Muscle of arm (tissue), 14 donors: ENCODE measurements around the gene PDIA4. TPM values are rescaled to one million over a fixed set of nuclear protein-coding genes. Genes with fewer than 3 reads are reported as not detected.
A peak's percentile ranks its signal among the peaks of the same experiment; 100 is the strongest.
"Not testable (repeated sequence)": the region's sequence is repeated elsewhere in the genome, so short reads cannot be mapped to it uniquely, and the experiment has no call there.

ENCODE experiments used
- DNase-seq: peaks from one replicate; pipeline ENCODE4 v3.0.0-alpha.2; 2013
- long read RNA-seq, 11 donors: transcript quantifications; one replicate each; lab custom pipeline, GENCODE V29; 2026
- polyA plus RNA-seq, 12 donors: library from polyadenylated mRNA; unstranded; fragments of 120-200 nt; gene quantifications; one replicate each; pipeline ENCODE4 v1.2.1, GENCODE V29; 2013; ENCODE audit not compliant: insufficient read length in 12 of 12

Gene PDIA4, protein sequence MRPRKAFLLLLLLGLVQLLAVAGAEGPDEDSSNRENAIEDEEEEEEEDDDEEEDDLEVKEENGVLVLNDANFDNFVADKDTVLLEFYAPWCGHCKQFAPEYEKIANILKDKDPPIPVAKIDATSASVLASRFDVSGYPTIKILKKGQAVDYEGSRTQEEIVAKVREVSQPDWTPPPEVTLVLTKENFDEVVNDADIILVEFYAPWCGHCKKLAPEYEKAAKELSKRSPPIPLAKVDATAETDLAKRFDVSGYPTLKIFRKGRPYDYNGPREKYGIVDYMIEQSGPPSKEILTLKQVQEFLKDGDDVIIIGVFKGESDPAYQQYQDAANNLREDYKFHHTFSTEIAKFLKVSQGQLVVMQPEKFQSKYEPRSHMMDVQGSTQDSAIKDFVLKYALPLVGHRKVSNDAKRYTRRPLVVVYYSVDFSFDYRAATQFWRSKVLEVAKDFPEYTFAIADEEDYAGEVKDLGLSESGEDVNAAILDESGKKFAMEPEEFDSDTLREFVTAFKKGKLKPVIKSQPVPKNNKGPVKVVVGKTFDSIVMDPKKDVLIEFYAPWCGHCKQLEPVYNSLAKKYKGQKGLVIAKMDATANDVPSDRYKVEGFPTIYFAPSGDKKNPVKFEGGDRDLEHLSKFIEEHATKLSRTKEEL
- 10 to 100 TPM in 11 of 12 donors, not detected in 1; 56.5 to 91.6 (median 73.8) TPM for polyA plus RNA-seq
- long read RNA-seq, donor 1, transcript PDIA4-201 (10 exons, 2,903 nt) = major isoform, 27 of 114 reads
- long read RNA-seq, donor 1, partial matches to known transcripts = 85 of 114 reads
- long read RNA-seq, donor 1, other reads (novel, unspliced or antisense) = 0 of 114 reads
- long read RNA-seq, donor 2, transcript PDIA4-201 (10 exons, 2,903 nt) = major isoform, 30 of 70 reads
- long read RNA-seq, donor 2, partial matches to known transcripts = 40 of 70 reads
- long read RNA-seq, donor 2, other reads (novel, unspliced or antisense) = 0 of 70 reads
- long read RNA-seq, donor 3, transcript PDIA4-201 (10 exons, 2,903 nt) = major isoform, 9 of 42 reads
- long read RNA-seq, donor 3, partial matches to known transcripts = 33 of 42 reads
- long read RNA-seq, donor 3, other reads (novel, unspliced or antisense) = 0 of 42 reads
- long read RNA-seq, donor 4, partial matches to known transcripts = 16 of 19 reads
- long read RNA-seq, donor 4, other reads (novel, unspliced or antisense) = 0 of 19 reads
- long read RNA-seq, donor 5, transcript PDIA4-201 (10 exons, 2,903 nt) = major isoform, 28 of 61 reads
- long read RNA-seq, donor 5, partial matches to known transcripts = 33 of 61 reads
- long read RNA-seq, donor 5, other reads (novel, unspliced or antisense) = 0 of 61 reads
- long read RNA-seq, donor 6, transcript PDIA4-201 (10 exons, 2,903 nt) = major isoform, 10 of 30 reads
- long read RNA-seq, donor 6, partial matches to known transcripts = 20 of 30 reads
- long read RNA-seq, donor 6, other reads (novel, unspliced or antisense) = 0 of 30 reads
- long read RNA-seq, donor 7, transcript PDIA4-201 (10 exons, 2,903 nt) = major isoform, 8 of 13 reads
- long read RNA-seq, donor 7, partial matches to known transcripts = 5 of 13 reads
- long read RNA-seq, donor 7, other reads (novel, unspliced or antisense) = 0 of 13 reads
- long read RNA-seq, donor 8, transcript PDIA4-201 (10 exons, 2,903 nt) = major isoform, 19 of 42 reads
- long read RNA-seq, donor 8, partial matches to known transcripts = 23 of 42 reads
- long read RNA-seq, donor 8, other reads (novel, unspliced or antisense) = 0 of 42 reads
- long read RNA-seq, donor 9, transcript PDIA4-201 (10 exons, 2,903 nt) = major isoform, 8 of 49 reads
- long read RNA-seq, donor 9, partial matches to known transcripts = 41 of 49 reads
- long read RNA-seq, donor 9, other reads (novel, unspliced or antisense) = 0 of 49 reads
- long read RNA-seq, donor 10, transcript PDIA4-201 (10 exons, 2,903 nt) = major isoform, 15 of 40 reads
- long read RNA-seq, donor 10, partial matches to known transcripts = 24 of 40 reads
- long read RNA-seq, donor 10, other reads (novel, unspliced or antisense) = 0 of 40 reads
- long read RNA-seq, donor 11, transcript PDIA4-201 (10 exons, 2,903 nt) = major isoform, 24 of 64 reads
- long read RNA-seq, donor 11, partial matches to known transcripts = 38 of 64 reads
- long read RNA-seq, donor 11, other reads (novel, unspliced or antisense) = 0 of 64 reads

DNA sequence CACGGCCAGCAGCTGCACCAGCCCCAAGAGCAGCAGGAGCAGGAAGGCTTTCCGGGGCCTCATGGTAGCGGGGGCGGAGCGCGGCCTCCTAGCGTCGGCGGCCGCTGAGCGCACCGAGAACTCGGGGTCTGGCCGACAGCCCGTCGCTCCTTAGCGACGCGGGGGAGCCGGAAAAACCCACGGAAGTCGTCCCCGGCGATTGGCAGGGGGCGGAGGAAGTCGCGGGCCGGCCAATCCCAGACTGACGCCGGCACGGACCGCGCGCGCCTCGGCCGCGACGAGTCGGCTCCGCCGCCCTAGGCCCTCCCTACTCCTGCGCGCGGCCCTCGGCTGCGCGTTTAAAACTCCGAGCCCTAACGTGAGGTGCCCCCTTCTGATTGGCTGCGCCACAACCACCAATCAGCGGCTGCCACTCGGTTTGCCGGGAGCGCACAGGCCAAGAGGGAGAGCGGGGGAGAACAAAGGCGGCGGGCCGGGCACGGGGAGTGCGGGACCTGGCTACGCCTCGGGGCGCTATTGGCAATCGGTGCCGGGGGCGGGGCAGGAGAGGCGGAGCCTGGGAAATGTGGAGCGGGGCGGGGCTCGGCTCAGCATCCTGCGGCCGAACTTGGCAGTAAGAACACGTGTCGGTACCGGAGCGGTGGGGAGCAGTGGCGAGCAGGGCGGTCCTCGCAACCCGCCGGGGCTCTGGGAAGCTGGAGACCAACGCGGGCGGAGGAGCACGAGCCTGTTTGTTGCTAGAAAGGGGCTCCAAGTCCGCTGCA lies at the start of gene PDIA4:
Gene PDIA4, minus strand, starts transcription at position 160 of the 764 bp plus-strand sequence. Its CDS starts 97 bp downstream, at position 63.
- peak; percentile 98 for DNase-seq

DNA sequence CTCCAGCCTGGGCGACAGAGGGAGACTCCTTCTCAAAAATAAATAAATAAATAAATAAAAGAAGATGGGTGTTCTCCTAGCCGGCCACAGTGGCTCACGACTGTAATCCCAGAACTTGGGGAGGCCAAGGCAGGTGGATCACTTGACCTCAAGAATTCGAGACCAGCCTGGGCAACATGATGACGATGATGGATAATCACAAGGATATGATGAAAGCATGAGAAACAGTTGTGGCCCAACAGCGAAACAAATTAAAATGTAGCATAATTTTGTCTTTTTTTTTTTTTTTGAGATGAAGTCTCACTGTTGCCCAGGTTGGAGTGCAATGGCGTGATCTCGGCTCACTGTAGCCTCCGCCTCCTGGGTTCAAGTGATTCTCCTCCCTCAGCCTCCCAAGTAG lies 49.3 kb upstream of the PDIA4 start:
- no peak for DNase-seq

DNA sequence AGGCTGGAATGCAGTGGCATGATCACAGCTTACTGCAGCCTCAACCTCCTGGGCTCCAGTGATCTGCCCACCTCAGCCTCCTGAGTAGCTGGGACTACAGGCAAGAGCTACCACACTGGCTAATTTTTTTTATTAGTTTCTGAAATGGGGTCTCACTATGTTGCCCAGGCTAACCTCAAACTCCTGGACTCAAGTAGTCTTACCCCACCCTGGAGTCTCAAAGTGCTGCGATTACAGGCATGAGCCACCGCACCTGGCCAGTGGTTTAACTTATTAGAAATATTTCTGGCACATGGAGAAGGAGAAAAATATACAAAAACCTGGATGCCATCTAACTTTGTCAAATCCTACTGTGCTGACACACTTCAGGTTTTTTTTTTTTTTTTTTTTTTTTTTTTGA lies 47.0 kb upstream of the PDIA4 start:
- no peak for DNase-seq

DNA sequence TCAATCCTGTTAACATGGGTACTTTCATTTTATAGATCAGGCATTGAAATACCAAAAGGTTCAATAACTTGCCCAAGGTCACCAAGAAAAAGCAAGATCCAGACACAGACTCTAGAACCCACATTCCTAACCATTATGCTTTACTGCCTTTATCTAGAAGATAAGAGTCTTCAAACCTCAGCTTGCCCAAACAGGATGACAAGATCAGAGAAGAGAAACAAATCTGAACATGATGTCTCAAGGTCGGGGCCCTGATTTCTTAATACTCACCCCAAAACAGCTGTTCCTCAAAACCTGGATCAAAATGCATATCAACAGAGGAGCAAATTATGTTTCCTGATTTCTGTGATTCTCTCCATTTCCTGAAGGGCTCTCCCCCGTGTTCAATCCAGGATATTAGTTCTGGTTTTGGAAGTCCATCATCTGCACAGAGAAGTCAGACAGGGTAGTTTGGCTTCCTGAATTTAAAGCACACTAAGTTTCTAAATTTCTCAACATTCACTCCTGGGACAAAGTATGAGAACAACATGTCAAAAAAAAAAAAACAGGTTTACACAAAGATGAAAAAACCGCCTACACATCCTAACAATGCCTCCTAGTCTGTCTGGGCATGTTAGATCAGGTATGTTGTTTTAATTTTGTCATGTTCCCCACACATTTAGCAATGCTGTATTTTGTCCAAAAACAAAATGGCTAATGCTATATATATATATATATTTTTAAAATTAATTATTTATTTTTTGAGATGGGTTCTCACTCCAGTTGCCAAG lies 46.0 kb upstream of the PDIA4 start:
- DNase-seq = no peak

DNA sequence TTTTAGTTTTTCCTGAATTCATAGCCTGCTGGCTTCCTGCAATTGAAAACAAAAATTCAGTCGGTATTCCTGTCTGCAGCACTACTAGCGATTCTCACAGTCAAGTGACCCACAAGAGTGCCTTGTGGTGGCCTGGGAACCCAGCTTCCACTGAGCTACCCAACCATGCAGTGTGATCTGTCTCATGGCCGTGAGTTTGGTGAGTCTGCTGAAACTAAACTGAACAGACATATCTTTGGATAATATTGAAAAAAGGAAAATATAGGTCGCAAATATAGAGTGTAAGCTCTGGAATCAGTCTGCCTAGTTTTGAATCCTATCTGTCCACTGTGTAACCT lies 44.1 kb upstream of the PDIA4 start:
- no peak for DNase-seq

DNA sequence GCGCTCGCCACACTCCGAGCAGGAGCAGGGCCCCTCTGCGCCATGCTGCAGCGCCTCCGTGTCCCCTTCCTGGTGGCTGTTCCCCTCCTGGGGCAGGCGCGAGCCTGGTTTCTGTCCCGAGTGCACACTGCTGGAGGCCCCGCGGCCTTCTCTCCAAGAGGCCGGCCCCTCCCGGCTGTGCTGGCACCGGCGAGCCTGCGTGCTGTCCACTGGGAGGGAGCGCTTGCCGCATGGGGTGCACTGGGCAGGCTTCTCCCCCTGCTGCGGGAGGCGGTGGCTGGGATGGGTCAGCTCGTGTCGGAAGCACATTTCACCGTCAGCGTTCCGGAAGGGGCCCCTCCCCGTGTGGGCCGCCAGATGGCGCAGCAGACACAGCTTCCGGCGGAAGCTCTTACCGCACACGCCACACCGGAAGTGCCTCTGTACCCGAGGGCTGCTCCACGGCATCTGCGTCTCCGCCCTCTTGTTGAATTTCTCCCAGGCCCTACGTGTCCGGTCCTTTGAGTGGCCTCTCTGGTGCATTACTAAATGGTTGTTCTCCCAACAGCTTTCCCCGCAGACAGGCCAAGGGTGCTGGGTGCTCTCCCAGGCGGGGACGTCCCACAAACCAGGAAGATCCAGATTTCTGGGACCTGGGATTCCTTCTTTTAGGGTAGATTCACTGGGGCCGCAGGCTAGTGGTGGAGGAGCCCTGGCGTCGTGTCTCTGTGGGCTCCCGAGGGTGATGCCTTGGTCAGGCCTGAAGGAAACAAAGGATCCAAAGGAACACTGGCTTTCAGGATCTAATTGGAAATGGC lies 43.5 kb upstream of the PDIA4 start:
- no peak for DNase-seq

DNA sequence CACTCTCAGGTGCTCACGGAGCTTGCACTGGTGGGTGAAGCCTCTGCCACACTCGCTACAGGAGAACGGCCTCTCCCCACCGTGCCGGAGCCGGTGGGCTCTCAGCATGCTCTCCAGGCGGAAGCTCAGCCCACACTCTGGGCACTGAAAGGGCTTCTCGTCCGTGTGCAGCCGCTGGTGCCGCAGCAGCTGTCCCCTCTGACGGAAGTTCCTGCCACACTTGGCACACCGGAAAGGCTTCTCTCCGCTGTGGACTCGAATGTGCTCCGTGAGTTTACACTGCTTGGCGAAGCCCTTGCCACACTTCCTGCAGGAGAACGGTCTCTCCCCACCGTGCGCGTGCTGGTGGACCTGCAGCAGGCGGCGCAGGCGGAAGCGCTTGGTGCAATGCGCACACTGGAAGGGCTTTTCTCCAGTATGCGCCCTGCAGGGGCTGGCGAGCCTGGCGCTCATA lies 42.9 kb upstream of the PDIA4 start:
- DNase-seq = no peak

DNA sequence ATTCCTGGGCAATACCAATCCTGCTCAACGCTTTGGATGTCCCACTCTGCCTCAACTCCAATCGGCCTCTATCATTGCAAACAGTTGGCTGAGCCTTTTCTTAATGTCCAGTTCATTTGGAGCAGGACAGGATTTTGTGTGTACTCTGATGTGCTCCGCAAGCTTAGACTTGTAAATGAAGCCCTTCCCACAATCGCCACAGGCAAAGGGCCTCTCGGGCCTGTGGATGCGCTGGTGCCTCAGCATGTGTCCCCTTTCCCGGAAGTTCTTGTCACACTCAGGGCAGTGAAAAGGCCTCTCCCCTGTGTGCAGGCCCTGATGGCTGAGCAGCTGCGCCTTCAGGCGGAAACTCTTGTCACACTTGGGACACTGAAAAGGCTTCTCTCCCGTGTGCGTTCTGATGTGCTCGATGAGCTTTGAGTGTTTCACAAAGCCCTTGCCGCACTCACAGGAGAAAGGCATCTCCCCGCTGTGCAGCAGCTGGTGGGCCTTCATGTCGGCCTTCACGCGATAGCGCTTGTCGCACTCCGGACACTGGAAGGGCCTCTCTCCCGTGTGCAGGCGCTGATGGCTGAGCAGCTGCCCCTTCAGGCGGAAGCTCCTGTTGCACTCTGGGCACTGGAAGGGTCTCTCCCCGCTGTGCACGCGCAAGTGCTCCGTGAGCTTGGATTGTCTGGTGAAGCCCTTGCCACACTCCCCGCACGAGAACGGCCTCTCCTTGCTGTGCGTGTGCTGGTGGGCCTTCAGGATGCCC lies 42.2 kb upstream of the PDIA4 start:
- no peak for DNase-seq

DNA sequence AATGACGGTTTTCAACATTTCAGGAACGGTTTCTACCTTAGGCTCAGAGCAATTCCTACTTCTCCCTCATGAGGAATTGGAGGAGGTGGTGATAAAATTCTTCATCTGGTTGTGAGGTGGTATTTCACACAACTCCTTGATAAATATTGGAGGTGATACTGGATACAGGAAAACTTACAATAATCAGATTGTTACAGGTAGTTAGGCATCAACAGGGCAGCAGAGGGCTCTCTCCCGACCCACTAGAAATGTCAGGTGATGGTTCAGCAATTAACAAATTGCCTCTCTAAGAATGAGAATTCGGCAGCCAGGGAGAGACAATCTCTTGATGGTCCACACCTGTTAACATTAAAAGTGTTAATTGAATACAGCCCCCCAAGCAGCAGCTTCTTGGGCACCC lies 39.6 kb upstream of the PDIA4 start:
- DNase-seq = no peak

DNA sequence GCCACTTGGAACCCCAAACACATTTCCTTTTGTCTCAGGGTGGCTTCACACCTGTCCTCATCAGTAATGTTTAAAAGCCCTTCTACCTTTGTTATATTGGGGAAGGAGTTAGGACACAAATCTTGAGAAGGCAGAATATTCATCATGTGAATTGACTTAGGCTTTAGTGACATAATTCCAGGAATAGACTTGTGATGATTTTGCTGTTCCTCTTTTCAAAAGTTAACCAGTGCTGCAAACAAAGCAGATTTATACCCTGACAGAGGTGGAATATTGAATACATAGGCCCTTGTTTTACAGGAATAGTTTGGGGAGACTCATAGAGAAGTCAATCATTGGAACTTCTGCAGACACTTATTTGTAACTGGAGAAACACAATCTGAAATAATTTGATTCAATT lies 35.2 kb upstream of the PDIA4 start:
- no peak for DNase-seq

DNA sequence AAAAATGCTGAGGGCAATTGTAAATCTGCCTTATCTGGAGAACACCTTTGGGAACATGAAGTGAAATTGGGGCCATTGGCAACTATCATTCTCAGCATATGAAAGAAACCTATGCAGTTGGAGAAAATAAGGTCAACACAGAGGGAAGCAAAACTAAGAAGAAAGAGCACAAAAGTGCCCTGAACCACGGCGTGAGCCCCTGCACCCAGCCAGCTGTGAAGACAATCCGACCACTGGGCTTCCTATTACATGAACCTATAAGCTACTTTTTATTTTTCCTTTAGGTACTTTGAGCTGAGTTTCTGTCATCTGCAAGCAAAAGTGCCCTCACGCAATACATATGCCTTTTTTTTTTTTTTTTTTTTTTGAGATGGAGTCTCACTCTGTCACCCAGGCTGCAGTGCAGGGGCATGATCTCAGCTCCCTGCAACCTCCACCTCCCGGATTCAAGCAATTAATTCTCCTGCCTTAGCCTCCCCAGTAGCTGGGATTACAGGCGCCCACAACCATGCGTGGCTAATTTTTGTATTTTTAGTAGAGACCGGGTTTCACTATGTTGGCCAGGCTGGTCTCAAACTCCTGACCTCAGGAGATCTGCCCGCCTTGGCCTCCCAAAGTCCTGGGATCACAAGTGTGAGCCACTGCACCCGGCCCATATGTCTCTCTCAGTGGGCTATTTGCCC lies 34.1 kb upstream of the PDIA4 start:
- not testable (repeated sequence) for DNase-seq

DNA sequence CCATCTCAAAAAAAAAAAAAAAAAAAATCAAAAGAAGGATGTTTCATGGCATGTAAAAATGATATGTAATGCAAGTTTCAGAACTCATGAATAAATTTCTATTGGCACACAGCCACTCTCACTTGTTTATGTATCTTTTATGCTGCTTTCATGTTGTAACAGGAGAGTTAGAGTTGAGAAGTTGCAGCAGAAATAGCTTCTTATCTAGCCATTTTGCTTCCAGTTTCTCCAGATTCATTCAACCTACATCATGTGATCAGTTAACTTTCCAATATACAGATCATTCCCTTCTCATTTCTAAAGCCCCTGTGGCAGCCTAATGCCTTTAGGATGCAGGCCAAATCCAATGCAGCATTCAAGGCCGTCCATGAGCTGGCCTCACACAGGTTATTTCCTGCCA lies 31.9 kb upstream of the PDIA4 start:
- DNase-seq = no peak

DNA sequence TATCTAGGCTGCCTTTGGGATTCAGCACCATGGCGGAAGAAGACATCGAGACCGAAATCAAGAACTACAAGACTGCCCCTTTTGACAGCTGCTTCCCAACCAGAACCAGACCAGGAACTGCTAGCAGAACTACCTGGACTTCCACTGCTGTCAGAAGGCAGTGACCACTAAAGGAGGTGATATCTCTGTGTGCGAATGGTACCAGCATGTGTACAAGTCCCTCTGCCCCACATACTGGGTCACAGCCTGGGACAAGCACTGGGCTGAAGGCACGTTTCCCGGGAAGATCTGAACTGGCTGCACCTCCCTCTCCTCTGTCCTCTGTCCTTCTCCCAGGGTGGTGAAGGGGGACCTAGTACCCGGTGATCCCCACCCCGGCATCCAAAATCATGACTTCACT lies 25.6 kb upstream of the PDIA4 start:
- no peak for DNase-seq

DNA sequence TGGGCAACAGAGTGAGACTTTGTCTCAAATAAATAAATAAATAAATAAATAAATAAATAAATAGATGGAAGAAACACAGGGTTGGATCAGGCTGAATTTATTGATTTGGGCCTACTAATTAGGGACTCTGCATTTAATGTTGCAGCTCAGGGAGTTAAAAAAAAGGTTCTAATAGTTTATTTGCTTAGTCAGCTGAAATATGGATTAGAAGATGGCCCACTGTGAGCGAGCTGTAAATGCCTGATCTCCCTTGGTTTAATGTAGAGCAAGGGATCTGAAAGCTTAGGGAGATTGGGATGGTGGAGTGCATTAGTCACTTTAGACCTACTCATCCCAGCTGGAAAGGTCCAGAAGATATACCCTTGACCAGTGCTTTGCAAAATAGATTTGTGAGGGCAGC lies 25.1 kb upstream of the PDIA4 start:
- DNase-seq = no peak

DNA sequence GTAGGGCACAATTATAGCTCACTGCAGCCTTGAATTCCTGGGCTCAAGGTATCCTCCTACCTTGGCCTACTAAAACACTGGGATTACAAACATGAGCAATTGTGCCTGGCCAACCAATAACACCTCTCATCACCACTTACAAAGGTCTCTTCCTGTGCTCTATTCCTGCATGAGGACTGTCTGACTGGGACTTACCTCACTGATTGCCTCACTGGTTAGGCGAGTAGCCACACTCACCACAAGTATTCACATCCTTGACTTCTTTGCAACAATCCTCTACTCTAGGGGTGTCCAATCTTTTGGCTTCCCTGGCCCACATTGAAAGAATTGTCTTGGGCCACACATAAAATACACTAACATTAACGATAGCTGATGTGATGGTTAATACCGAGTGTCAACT lies 22.6 kb upstream of the PDIA4 start:
- no peak for DNase-seq

DNA sequence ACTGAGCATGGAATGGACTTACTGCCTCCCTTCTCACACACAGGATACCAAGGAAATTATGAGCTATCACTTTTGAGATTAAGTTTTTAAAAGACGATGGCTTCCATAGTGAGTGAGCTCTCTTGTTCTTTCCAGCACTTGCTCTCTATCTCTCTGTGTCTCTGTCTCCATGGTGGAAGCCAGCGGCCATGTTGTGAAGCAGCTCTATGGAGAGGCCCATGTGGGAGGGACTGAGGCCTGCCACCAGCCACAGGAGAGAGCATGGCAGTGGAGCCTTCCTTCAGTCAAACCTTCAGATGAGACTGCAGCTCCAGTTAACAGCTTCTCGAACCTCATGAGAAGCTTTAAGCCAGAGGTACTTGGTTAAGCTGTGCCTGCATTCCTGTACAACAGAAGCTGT lies 20.5 kb upstream of the PDIA4 start:
- DNase-seq = no peak
